ENCODE measurements around the gene TMCC3. TPM values are rescaled to one million over a fixed set of nuclear protein-coding genes. Genes with fewer than 3 reads are reported as not detected.

TMCC3 gene
- total RNA-seq, 1 experiment from 2014 or later: 0.92 TPM

- in situ Hi-C loops (cut with HindIII; ENCODE audit: low pct_unique_long_range_greater_than_20kb, low sequenced_read_pairs): no loop called here
- POLR2A ChIA-PET: no interaction called here
- no peak overlapping the region for H3K4me3 ChIP-seq (ENCODE audit: low read depth in 2 of 2, low read length in 2 of 2)
These were observed 124.4 kb downstream of the TMCC3 start for GRCh38 chr12:94525951-94526350.

More at GRCh38 chr12:94525951-94526350, 124.4 kb downstream of the TMCC3 start:
- no peak for ATAC-seq
- no peaks in the 10 kb centered on the region for H3K36me3 ChIP-seq (ENCODE audit: control insufficient read depth, insufficient read depth, low read length)
- BruUV-seq (replicated peaks): no TSS peak
- no peaks in the 10 kb centered on the region for H3K9me3 ChIP-seq (ENCODE audit: control insufficient read depth, insufficient read depth, low read depth, low read length)
- H3K4me1 ChIP-seq (ENCODE audit: control insufficient read depth, insufficient read depth, low read length): no peaks in the 10 kb centered on the region
- no peak for TF ChIP-seq TCF7L2 (IDR thresholded peaks at IDR 0.05; ENCODE audit: low read depth, low read length)
- no peak for TF ChIP-seq REST (IDR thresholded peaks at IDR 0.05; ENCODE audit: insufficient read depth in 1 of 2, low read depth in 2 of 2, low read length in 1 of 2)
- TF ChIP-seq POLR2AphosphoS5 (IDR thresholded peaks at IDR 0.05; ENCODE audit: low read depth, low read length): no peak
- no peak for TF ChIP-seq SIN3A (IDR thresholded peaks at IDR 0.05; ENCODE audit: borderline replicate concordance, insufficient read depth, low read depth, low read length)
- TF ChIP-seq CTCF (IDR thresholded peaks at IDR 0.05): no peak
- no peak for DNase-seq (ENCODE audit: low read depth, low spot score)
- no peak overlapping the region for H3K27ac ChIP-seq (ENCODE audit: low read length)
- intact Hi-C loops (cut with micrococcal nuclease; ENCODE audit: unreplicated experiment): no loop called here
- peaks cover 6% of the 10 kb centered on the region; the same call in 1 of the 2 replicates for H3K27me3 ChIP-seq (ENCODE audit: control insufficient read depth, insufficient read depth, low read length)
- CTCF ChIA-PET: no interaction called here

Small RNA genes lying within 50 kb of the gene (microRNA-seq; reads per million reads assigned to microRNA genes)
- not detected for gene MIR5700 (ENCODE audit: unreplicated experiment)

Other genes starting within 250 kb of the TMCC3 start
- 28.0 TPM for gene CEP83, start 190.7 kb downstream of the TMCC3 start, total RNA-seq (2021; ENCODE audit: unreplicated experiment)

All from Panc1 (cell line).